Keratinocyte (primary cell): Measurements from ENCODE around the gene TCERG1L. TPM values are rescaled to one million over a fixed set of nuclear protein-coding genes. Genes with fewer than 3 reads are reported as not detected.
A peak's percentile ranks its signal among the peaks of the same experiment; 100 is the strongest.

Experiments used
- DNase-seq: peaks from one replicate; pipeline ENCODE4 v3.0.0-alpha.2; 2011; ENCODE audit warnings: low read depth, missing footprints, low spot score
- FAIRE-seq: peaks from 2 replicates; lab custom pipeline; 2011; peaks lifted over from hg19 to GRCh38; lab: Jason Lieb, UNC
- H2AFZ ChIP-seq: 2 replicates; pipeline ENCODE4 v1.6.0; 2012; ENCODE audit warnings: low read length, control low read depth, inconsistent platforms; ENCODE audit not compliant: control insufficient read depth
- H3K27ac ChIP-seq: 2 replicates; pipeline ENCODE4 v1.5.1; 2011; ENCODE audit warnings: low read length; ENCODE audit not compliant: control insufficient read depth, insufficient read depth
- H3K27me3 ChIP-seq: 3 replicates; pipeline ENCODE4 v1.6.0; 2011; ENCODE audit warnings: low read length; ENCODE audit not compliant: control insufficient read depth, insufficient read depth; ENCODE audit errors: extremely low read depth
- H3K36me3 ChIP-seq, 2 experiments: 2 replicates in 1 of 2; 3 replicates in 1 of 2; pipeline ENCODE4 v1.5.1; 2011; ENCODE audit warnings: low read length in 2 of 2, mild to moderate bottlenecking in 1 of 2; ENCODE audit not compliant: control insufficient read depth in 2 of 2, insufficient read depth in 2 of 2; ENCODE audit errors: extremely low read depth in 1 of 2
- H3K4me1 ChIP-seq: 3 replicates; pipeline ENCODE4 v1.5.1; 2011; ENCODE audit warnings: low read length; ENCODE audit not compliant: control insufficient read depth, insufficient read depth; ENCODE audit errors: extremely low read depth
- H3K4me2 ChIP-seq: 3 replicates; pipeline ENCODE4 v1.6.0; 2011; ENCODE audit warnings: low read depth, low read length; ENCODE audit not compliant: control insufficient read depth, insufficient read depth; ENCODE audit errors: extremely low read depth
- H3K4me3 ChIP-seq, 3 experiments: fragments of 200-600 bp in 1 of 3; sonication (generic) in 1 of 3; 2 replicates in 2 of 3; 3 replicates in 1 of 3; pipeline ENCODE4 v1.5.1; 2011 to 2016; ENCODE audit warnings: low read length in 3 of 3, mild to moderate bottlenecking in 3 of 3, control low read depth in 2 of 3, inconsistent platforms in 1 of 3, low read depth in 1 of 3, mixed read lengths in 1 of 3, mixed run types in 1 of 3, moderate library complexity in 1 of 3; ENCODE audit not compliant: control insufficient read depth in 2 of 3, insufficient read depth in 2 of 3; ENCODE audit errors: extremely low read depth in 1 of 3
- H3K79me2 ChIP-seq: 2 replicates; pipeline ENCODE4 v1.6.0; 2012; ENCODE audit warnings: low read length; ENCODE audit not compliant: control insufficient read depth, insufficient read depth
- H3K9ac ChIP-seq: 3 replicates; pipeline ENCODE4 v1.6.0; 2011; ENCODE audit warnings: low read length; ENCODE audit not compliant: control insufficient read depth, insufficient read depth; ENCODE audit errors: extremely low read depth
- H3K9me1 ChIP-seq: 3 replicates; pipeline ENCODE4 v1.6.0; 2011; ENCODE audit warnings: low read length; ENCODE audit not compliant: control insufficient read depth, insufficient read depth; ENCODE audit errors: extremely low read depth
- H3K9me3 ChIP-seq: 2 replicates; pipeline ENCODE4 v1.5.1; 2012; ENCODE audit warnings: low read depth, low read length; ENCODE audit not compliant: control insufficient read depth
- H4K20me1 ChIP-seq: 3 replicates; pipeline ENCODE4 v1.6.0; 2011; ENCODE audit warnings: low read length; ENCODE audit not compliant: control insufficient read depth, insufficient read depth; ENCODE audit errors: extremely low read depth
- CTCF ChIP-seq, 3 experiments: IDR thresholded peaks in 1 of 3; conservative IDR thresholded peaks in 1 of 3; optimal IDR thresholded peaks in 1 of 3; 2 replicates in 2 of 3; 3 replicates in 1 of 3; pipeline versions ENCODE3 to v1.5.1; 2011; ENCODE audit warnings: low read length in 3 of 3, mild to moderate bottlenecking in 3 of 3, moderate library complexity in 2 of 3, control low read depth in 1 of 3, inconsistent platforms in 1 of 3; ENCODE audit not compliant: insufficient read depth in 2 of 3; ENCODE audit errors: extremely low read depth in 1 of 3
- EZH2 ChIP-seq: IDR thresholded peaks from one replicate; pipeline ENCODE4 v1.6.1; 2012; ENCODE audit warnings: inconsistent platforms, mild to moderate bottlenecking, low read length, moderate library complexity
- dilution Hi-C: fragments of 300-500 bp; cut with MboI; formaldehyde crosslinking; loops from one replicate; pipeline ENCODE4 v1.7.0; 2020; ENCODE audit warnings: low sequenced_read_pairs; ENCODE audit not compliant: extremely low pct_ligation_motif_present
- polyA plus RNA-seq, 5 experiments: library from polyadenylated mRNA; depleted of rRNA in 3 of 5; stranded (reverse) in 3 of 5; stranded (forward) in 1 of 5; unstranded in 1 of 5; fragments of >200 nt; gene quantifications; 1 replicate in 1 of 5; 2 replicates in 3 of 5; 3 replicates in 1 of 5; pipeline versions ENCODE4 v1.2.1 to v1.2.3, GENCODE V29; 2011 to 2012; ENCODE audit warnings: missing spikeins in 2 of 5, low read depth in 1 of 5, low replicate concordance in 1 of 5

Gene TCERG1L
- polyA plus RNA-seq, 1 donor (not counting 4 experiments of a cell fraction or from before 2014, with no cell fraction given): not detected

GRCh38 chr10:131127138-131127589, 184.4 kb downstream of the TCERG1L start:
- FAIRE-seq: peak; percentile 29
- Histone ChIP-seq H2AFZ (no peak overlapping the region), H3K79me2 (no peaks in the 10 kb centered on the region), H3K9me3 (no peaks in the 10 kb centered on the region), H3K9me1 (no peaks in the 10 kb centered on the region), H3K4me3 (no peak overlapping the region), H3K9ac (no peak overlapping the region), H4K20me1 (no peaks in the 10 kb centered on the region), H3K4me2 (no peak overlapping the region), H3K4me1 (peaks cover 8% of the 10 kb centered on the region), H3K27me3 (no peaks in the 10 kb centered on the region), H3K27ac (peak overlapping the region; percentile 16), H3K36me3 (no peaks in the 10 kb centered on the region)
- dilution Hi-C loops: no loop called here
- TF ChIP-seq CTCF (optimal IDR thresholded peaks at IDR 0.05 in 1 of 3, IDR thresholded peaks at IDR 0.05 in 1 of 3, conservative IDR thresholded peaks at IDR 0.05 in 1 of 3; ENCODE audit: extremely low read depth in 1 of 3, insufficient read depth in 2 of 3, low read length in 3 of 3) (no peak), EZH2 (no peak)
- no peak for DNase-seq

DNA sequence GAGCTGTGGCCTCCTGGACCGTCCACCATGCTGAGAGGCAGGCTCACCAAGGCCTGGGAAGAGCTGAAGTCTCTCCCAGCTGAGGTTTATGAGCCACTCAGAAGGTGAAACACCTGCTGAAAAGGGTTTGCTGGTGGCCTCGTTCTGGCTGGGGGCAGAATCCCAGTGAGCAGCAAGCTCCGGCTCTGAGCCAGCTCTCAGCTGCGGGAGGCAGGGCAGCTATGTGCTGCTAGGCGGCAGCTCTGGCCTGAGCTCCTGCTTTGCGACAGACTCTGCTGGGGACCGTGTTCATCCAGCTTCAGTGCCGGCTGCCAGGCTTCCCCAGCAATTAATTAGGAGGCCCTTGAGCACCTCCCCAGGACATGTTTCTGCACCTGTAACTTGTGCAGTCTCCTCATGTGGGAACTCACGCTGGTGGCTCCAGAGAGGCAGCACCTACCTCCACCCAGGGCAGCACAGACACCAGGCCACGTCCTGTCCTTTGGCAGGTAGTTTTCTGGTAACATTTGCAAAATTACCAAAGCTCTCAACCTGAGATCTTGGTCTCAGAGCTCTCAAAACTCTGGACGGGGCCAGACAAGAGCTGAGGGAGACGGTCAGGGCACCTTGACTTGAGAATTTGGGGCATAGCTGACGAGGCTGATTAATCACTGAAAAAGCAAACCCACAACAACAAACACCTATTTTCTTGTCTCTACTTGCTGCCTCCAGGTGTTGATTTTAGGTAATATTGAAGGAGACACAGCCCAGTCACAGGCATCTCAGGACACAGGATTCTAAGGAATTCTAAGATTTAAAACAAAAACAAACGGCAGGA, 185.0 kb downstream of the TCERG1L start:
- H3K36me3 ChIP-seq: no peaks in the 10 kb centered on the region
- FAIRE-seq (no peak), DNase-seq (peak; percentile 1)

More for the DNA sequence above, 185.0 kb downstream of the TCERG1L start:
- Histone ChIP-seq H3K79me2 (no peaks in the 10 kb centered on the region), H3K4me3 (no peak overlapping the region), H4K20me1 (no peaks in the 10 kb centered on the region), H2AFZ (no peak overlapping the region), H3K9ac (no peak overlapping the region), H3K9me1 (no peaks in the 10 kb centered on the region), H3K4me2 (no peak overlapping the region), H3K27me3 (no peaks in the 10 kb centered on the region), H3K4me1 (peaks cover 8% of the 10 kb centered on the region), H3K9me3 (no peaks in the 10 kb centered on the region), H3K27ac (no peak overlapping the region)
- TF ChIP-seq CTCF (optimal IDR thresholded peaks at IDR 0.05 in 1 of 3, IDR thresholded peaks at IDR 0.05 in 1 of 3, conservative IDR thresholded peaks at IDR 0.05 in 1 of 3; ENCODE audit: extremely low read depth in 1 of 3, insufficient read depth in 2 of 3, low read length in 3 of 3): no peak
- no peak for TF ChIP-seq EZH2
- dilution Hi-C loops: no loop called here
